GM18909 (cell line): ENCODE results near the gene C9orf50.
"Not testable (repeated sequence)": the region's sequence is repeated elsewhere in the genome, so short reads cannot be mapped to it uniquely, and the experiment has no call there.

Experiments
- ATAC-seq: cut with Tn5 transposase; IDR thresholded peaks from one replicate; pipeline ENCODE4 v1.9.1; 2021; ENCODE audit warnings: mild to moderate bottlenecking; ENCODE audit not compliant: unreplicated experiment, poor library complexity

Gene C9orf50

DNA sequence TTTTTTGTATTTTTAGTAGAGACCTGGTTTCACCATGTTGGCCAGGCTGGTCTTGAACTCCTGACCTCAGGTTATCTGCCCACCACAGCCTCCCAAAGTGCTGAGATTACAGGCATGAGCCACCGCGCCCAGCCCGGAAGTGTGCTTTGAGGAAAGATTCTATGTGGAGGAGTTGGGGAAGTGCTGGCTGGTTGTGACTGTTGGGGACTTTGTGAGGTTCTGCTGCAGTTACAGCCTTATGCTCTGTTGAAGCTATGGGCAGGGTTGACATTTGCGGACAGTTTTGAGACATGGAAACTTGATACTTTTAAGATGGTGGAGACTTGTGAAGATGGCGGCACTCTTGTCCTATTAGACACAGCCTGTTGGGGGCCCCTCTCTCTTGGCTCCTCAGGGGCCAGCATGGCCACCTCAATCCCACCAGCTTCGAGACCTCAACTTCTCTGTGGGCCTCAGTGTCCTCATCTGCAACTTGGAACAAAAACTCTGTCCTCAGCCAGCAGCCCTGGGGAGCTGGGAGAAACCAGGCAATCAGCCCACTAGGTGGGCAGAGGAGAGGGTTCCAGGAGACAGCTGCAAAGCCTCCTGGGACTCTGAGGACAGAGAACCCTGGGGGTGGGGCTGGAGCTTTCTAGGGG lies 24.9 kb downstream of the C9orf50 start:
- ATAC-seq: no peak

DNA sequence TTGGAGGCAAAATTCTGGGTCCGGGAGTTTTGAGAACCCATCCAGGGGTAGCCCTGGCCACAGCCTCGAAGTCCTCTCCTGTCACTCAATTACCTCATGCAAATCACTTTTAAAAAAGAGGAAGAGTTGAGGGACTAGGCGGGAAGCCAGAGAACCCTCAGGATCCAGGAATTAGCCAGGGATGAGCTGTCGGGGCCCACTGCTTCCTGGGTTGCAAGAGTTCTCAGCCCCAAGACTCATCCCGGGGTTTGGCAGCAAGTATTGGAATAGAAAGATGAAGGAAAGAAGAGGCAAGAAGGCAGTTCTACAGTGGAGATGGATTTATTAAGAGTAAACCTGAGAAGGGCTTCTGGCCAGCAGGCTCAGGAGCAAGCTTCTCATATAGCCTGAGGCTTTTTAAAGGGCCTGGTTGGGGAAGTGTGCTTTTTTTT lies 25.6 kb downstream of the C9orf50 start:
- no peak for ATAC-seq

DNA sequence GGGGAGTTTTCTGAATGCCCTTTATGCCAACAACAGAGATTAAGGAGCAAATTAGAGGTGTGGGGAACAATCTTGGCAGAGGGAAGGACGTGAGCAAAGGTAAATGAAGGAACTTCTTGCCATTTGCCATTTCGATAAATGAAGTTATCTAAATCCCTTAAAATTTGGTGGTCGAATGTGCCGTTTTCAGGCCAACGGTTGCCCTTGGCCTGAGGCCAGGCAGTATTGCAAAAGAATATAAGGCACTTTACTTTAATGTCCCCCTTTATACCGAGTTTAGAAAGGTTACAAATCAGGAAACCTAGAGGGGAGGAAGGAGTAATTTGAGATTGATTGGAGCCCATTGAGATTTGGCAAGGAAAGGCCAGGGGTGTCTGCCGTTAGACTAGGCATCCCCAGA lies 26.3 kb downstream of the C9orf50 start:
- no peak for ATAC-seq

DNA sequence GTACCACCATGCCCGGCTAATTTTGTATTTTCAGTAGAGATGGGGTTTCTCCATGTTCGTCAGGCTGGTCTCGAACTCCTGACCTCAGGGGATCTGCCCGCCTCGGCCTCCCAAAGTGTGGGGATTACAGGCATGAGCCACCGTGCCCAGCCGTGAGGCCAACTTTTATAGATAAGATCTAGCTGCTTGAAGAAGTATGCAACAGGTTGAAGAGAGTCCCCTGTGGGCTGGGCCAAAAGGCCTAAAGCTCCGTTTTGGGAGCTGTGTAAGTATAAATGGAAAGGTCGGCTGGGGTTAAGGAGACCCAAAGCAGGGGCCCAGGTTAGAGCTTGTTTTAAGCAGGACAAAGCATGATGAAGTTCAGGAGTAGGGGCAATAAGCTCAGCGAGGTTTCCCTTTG lies 28.1 kb downstream of the C9orf50 start:
- ATAC-seq: not testable (repeated sequence)

DNA sequence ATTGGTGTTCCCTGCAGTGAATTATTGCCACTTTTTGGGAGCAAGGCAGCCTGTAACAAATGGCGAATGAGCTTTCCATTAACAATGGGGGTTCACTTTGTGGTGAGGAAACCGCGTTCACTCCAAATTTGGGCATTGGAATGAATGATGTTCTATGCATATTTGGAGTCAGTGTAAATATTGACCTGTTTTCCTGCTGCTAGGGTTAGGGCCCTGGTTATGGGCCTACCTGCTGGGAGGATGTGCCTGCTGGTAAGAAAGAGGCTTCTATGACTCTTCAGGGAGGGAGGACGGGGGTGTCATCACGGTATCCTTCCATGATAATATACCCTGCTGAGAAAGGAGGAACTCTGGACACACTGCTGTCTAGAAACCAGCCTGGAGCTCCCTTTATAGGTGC lies 29.0 kb downstream of the C9orf50 start:
- ATAC-seq: no peak

DNA sequence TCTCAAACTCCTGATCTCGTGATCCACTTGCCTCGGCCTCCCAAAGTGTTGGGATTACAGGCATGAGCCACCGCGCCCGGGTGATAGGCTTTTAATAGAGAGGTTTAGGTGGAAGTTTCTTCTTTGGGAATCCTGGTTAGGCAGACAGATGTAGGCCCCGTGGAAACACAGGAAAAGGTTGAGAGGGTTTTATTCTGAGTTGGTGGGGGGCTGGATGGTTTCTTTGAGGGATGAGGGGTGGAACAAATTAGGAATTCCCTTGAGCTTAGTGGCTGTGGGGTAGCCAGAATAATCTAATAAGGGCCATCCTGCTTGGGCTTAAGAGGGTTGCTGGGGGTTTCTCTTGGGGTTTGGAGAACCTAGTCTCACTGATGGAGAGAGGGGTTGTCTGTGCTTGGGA lies 30.4 kb downstream of the C9orf50 start:
- ATAC-seq: no peak

DNA sequence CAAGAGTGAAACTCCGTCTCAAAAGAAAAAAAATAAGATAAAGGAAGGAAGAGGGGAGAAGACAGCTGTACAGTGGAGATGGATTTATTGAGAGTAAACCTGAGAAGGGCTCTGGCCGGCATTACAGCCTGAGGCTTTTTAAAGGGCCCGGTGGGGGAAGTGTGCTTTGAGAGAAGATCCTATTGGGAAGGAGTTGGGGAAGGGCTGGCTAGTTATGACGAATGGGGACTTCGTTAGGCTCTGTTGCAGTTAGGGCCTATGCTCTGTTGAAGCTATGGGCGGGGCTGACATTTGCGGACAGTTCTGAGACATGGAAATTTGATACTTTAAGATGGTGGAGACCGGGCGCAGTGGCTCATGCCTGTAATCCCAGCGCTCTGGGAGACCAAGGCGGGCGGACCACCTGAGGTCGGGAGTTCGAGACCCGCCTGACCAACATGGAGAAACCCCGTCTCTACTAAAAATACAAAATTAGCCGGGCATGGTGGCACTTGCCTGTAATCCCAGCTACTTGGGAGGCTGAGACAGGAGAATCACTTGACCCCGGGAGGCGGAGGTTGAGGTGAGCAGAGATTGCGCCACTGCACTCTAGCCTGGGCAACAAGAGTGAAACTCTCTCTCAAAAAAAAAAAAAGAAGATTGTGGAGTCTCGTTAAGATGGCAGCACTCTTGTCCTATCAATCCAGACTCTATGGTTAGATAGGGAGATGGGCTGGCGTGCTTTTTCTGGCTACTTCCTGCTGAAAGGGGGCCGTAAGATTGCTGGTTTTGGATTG lies 33.2 kb downstream of the C9orf50 start:
- no peak for ATAC-seq

DNA sequence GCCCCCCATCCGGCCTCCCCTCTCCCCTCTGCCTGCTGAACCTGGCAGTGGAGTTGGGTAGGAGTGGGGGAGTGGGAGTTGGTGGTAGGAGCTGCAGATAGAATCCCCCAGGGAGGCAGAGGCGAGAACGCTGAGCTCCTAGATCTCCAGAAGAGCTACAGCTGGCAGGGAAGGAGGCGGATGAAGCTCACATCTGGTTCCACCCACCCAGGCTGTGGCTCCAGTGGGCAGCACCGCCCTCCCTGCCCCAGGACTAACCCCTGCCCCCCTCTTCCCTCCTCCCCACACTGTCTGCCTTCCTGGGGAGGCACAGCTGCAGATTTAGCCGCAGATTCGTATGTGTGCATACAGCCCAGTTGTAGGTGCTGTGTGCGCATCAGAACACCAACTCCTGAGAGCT lies 34.2 kb downstream of the C9orf50 start:
- ATAC-seq: no peak

DNA sequence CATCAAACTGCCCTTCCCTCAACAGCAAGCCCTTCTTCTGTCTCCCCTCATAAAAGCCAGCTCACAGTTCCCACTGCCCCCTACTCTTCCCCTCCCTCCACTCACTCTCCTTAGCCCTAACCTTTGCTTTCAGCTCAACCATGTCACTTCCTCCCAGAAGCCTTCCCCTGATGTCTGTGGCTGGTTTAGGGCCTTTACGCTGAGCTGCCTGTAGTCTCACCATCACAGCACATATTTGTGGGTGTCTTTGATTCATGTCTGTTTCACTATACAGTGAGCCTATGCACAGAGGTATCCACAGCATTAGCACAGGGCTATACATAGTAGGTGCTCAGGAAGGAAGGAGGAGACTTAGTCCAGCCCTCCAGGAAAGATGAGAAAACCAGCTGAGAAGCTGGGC lies 34.7 kb downstream of the C9orf50 start:
- no peak for ATAC-seq

DNA sequence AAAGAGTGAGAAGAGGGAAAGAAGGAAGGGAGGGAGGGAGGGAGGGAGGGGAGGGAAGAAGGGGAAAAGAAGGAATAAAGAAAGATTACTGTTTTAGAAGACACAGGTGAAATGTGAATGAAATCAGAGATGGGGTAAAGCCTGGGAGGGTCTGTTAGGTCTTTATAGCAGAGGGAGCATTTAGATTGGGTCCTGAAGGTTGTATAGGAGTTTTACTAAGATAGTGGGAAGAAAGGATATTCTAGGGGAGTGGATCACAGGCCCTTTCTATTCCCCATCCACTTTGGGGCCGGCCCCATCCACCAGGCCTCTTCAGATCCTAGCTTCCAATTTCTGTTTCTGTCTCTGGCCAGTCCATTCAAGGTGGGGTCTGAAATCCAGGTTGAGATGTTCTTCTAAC lies 35.5 kb downstream of the C9orf50 start:
- ATAC-seq: no peak

DNA sequence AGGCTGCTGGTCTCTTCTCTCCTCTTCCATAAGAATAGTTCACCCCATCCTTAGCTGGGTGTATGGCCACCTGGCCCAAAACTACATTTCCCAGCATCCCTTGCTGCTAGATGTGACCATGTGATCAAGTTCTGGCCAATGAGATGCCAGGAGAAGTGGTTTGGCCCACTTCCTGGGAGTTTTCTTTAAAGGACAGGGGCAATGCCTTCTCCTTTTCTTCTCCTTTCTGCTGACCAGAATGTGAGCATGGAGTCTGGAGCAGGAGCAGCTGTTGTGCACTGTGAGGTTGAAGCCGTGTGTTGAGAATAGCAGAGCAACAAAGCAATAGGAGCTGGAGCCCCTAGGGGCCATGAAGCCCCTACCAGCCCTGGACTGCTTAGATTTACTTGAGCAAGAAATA lies 36.8 kb downstream of the C9orf50 start:
- ATAC-seq: no peak

DNA sequence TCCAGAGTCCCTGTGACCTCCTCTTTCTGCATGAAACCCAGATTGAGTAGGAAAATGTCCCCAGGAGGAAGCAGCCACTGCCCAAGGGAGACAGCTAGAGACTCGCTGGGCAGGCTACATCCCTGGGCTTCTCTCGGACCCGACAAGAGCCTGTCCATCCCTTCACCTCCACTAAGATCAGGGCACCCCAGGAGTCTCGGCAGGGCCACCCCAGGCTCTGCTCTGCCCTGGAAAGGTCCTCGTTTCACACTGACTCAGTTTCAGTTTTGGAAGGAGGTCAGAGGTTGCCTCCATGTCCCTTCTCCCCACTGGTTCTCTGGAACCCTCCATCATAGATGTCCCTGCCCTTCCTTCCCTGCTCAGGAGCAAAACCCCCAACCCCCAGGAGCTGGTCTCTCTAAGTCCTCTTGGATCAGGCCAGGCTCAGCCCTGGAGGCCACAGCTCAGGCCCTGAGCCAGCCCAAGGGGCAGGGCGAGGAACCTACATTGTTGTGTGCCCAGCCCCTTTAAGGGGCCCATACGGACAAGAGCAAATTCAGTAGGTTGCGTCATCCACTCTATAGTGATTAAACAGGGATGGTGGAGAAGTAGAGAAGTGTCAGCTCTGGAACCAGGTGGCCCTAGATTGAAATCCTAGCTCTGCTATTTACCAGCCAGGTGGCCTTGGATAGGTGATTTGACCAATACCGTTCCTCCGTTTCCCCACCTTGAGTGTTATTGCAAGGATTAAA lies 37.4 kb downstream of the C9orf50 start:
- no peak for ATAC-seq

DNA sequence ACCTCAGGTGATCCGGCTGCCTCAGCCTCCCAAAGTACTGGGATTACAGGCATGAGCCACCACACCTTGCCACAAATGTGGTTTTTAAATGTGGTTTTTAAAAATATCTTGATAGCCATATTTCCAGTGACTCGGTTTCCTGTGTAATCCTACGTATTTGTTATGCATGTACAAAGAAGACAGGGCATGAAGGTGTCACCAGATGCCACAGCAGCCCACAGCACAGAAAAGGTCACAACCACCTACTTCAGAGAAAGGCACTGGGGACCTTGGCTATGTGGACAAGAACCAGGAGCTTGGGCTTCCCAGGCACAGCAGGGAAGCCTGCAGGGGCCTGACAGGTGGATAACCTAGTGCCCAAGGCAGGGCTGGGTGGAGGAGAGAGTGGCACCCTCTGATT lies 38.0 kb downstream of the C9orf50 start:
- ATAC-seq: no peak

DNA sequence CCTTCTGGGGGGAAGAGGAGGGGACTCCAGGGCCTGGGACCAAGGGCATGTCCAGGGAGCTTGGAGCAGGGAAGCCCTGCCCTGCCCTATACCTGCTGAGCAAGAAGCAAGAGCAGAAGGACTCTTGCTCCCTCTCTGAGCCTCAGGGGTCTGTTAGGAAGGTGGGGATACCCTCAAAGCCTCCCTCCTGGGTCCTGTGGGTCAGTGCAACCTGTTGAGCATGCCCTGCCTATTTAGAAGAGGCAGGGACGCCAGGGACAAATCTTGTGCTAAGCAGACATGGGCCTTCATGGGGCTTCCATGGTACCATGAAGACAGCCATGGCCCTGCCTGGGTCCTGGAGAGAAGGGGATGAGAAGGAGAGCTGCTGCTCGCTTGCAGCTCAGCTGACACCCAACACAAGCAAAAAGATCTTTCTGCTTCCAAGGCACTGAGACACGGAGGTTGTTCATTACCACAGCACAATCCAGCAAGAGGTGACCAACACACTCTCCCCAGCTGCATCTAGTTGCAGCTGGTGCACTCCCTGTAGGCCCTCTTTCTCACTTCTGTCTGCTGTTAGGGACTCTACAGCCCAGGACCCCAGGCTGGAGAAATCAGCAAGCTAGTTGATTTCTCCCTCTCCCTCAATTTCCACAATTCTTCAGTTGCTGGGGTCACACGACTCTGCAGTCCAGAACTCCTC lies 39.3 kb downstream of the C9orf50 start:
- no peak for ATAC-seq

DNA sequence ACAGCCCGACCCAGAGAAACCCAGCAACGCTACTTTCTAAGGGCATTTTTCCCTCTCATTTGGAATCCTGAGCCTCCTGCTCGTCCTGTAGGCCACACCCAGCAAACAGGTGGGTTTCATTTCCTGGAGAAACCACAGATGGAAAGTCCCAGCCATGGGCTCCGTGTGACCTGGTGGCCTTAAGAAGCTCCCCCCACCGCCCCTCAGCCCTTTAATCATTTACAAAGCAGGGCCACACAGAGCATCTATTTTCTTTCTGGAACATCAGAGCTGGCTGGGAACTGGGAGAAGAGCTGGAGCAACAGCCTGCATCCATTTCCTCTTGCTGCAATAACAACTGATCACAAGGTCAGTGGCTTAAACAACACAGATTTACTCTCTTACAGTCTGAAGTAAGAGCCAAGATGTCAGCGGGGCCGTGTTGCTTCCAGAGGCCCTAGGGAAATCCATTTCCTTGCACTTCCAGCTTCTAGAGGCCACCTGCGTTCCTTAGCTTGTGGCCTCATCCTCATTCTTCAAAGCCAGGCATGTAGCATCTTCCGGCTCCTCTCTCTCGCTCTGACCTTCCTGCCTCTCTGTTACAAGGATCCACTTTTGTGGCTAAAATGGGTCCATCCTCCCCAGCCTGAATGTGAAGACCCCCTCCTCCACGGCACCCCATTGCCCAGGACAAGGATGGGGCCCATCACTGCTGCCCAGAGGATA lies 40.5 kb downstream of the C9orf50 start:
- ATAC-seq: peak; percentile 45

DNA sequence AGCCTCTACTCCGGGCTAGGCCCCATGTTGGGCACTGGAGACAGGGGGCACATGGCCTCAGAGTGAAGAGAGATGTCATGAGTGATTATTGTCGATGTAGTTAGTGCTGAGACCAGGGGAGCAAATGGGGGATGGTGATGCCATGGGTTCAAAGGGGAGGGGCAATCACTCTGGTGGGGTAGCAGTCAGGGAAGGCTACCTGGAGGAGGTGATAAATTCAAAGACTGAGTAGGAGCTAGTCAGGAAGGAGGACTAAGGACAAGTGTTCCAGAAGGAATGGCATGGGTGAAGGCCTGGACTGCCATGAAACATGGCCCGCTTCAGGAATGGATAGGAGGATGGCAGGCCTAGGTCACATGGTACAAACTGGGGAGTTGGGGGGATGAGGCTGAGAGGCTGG lies 41.6 kb downstream of the C9orf50 start:
- ATAC-seq: no peak

DNA sequence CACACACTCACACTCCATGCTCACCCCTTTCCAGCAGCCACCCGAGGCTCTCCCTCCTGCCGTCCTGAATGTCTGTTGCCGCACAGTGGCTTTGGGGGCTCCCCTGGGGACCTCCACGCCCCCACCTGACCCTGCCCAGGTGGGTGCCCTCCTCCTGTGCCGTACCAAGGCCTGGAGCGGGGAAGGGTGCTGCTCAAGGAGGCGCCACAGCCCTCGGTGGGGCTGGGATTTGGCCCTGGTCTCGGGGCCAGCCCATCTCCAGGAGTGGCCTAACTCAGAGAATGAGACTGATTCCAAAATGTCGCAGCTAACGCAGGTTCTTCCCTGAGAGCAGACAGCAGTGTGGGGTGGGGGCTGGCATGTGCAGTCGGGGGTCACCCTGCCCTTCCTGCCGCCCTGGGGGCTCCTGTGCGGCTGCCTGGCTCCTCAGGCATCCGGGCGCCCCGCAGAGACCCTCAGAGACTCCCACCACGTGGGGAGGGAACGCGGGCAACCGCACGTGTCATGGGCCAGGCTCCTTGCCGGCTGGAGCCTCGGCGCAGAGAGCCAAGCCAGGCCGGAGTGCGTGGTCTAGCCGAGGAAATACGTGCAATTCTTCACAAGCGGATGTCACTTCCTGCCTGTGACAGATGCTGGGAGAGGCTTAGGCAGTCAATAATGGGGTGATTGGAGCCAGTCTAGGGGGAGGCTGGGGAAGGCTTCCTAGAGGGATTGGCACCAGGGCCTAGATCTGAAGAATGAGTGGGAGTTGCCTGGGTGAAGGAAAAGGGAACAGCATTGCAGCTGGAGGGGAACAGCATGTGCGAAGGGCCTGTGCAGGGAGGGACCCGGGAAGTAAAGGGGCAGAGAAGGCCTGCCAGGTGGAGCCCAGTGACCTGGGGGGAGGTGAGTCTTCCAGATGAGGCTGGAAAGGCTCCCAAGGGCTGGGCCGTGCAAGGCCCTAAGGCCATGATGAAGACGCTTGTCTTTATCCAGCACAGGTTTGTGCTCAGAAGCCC lies 44.1 kb downstream of the C9orf50 start:
- ATAC-seq: no peak

DNA sequence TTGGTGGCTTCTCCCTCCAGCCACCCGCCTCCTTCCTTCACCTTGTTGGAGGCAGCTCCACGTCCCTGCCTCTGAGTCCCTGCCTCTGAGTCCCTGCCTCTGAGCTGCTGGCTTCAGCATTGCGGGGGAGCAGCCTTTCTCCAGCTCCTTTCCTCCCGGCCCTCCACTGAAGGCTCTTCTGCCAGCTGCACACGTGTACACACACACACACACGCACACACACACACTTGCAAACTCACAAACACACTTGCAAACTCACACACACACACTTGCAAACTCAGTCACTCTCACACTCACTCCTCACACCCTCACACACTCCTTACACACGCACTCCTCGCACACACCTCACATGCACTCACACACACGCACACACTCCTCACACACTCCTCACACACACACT lies 45.1 kb downstream of the C9orf50 start:
- ATAC-seq: no peak

DNA sequence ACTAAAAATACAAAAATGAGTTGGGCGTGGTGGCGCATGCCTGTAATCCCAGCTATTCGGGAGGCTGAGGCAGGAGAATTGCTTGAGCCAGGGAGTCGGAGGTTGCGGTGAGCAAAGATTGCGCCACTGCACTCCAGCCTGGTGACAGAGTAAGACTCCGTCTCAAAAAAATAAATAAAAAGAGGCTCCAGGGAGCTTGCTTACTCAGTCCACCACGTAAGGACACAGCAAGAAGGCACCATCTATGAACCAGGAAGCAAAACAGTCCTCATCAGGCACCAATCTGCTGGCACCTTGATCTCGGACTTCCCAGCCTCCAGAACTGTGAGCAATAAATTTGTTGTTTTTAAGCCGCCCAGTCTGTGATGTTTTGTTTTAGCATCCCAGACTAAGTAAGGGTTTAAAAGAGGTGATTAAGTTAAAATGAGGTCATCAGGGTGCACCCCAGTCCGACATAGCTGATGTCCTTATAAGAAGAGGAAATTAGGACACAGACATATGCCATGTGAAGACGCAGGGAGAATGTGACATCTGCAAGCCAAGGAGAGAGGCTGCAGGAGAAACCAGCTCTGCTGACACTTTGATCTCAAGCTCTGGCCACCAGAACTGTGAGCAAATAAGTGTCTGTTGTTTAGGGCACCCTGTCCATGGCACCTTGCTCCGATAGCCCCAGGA lies 45.9 kb downstream of the C9orf50 start:
- ATAC-seq: no peak
